HepG2 (cell line): ENCODE measurements around the gene ZNF655. TPM values are rescaled to one million over a fixed set of nuclear protein-coding genes. Genes with fewer than 3 reads are reported as not detected.

Source experiments
- ADNP ChIP-seq: sonication (generic); formaldehyde crosslinking; IDR thresholded peaks from 2 replicates; pipeline ENCODE4 v1.4.0; 2020; ENCODE audit warnings: missing genetic modification reagents
- DNMT3B ChIP-seq: conservative IDR thresholded peaks from 2 replicates; pipeline ENCODE4 v1.6.1; 2016; ENCODE audit warnings: missing biosample characterization, control low read depth
- HMG20A ChIP-seq: IDR thresholded peaks from 2 replicates; pipeline ENCODE4 v1.6.1; 2016; ENCODE audit warnings: borderline replicate concordance
- HOXA9 ChIP-seq: sonication (generic); formaldehyde crosslinking; IDR thresholded peaks from 2 replicates; pipeline ENCODE4 v1.8.1; 2022; ENCODE audit warnings: missing genetic modification reagents, mild to moderate bottlenecking, moderate library complexity, borderline replicate concordance
- HOXD1 ChIP-seq: sonication (generic); formaldehyde crosslinking; IDR thresholded peaks from 2 replicates; pipeline ENCODE4 v1.5.0; 2020; ENCODE audit warnings: missing genetic modification reagents
- NBN ChIP-seq: fragments of 450-650 bp; conservative IDR thresholded peaks from 2 replicates; pipeline ENCODE4 v1.6.1; 2017
- ZNF407 ChIP-seq: sonication (generic); formaldehyde crosslinking; IDR thresholded peaks from one replicate; pipeline ENCODE4 v1.5.1; 2020; ENCODE audit warnings: mild to moderate bottlenecking, missing genetic modification reagents; ENCODE audit errors: not compliant biosample characterization
- ZNF724P ChIP-seq: sonication (generic); formaldehyde crosslinking; IDR thresholded peaks from 2 replicates; pipeline ENCODE4 v1.8.0; 2022; ENCODE audit warnings: missing genetic modification reagents, borderline replicate concordance
- polyA plus RNA-seq, 8 experiments: library from polyadenylated mRNA; depleted of rRNA in 3 of 8; stranded (reverse) in 7 of 8; unstranded in 1 of 8; fragments of >200 nt; fragmentation: Illumina TruSeq in 4 of 8; extraction: Trizol in 4 of 8; gene quantifications; 2 replicates each; pipeline versions ENCODE4 v1.2.1 to v1.2.3, GENCODE V29; 2011 to 2016; ENCODE audit warnings: low read depth in 4 of 8, missing spikeins in 1 of 8, mixed read lengths in 1 of 8; ENCODE audit not compliant: insufficient read depth in 1 of 8
- total RNA-seq, 5 experiments: library from RNA; depleted of rRNA; stranded (reverse); fragments of >200 nt; fragmentation: Illumina TruSeq; extraction: Trizol; gene quantifications; 2 replicates each; pipeline ENCODE4 v1.2.3, GENCODE V29; 2016; ENCODE audit warnings: low read depth in 1 of 5
- TF ChIP-seq, protein P1 (sequence below): sonication (generic); formaldehyde crosslinking; IDR thresholded peaks from 2 replicates; pipeline ENCODE4 v1.4.0; 2020; ENCODE audit warnings: missing genetic modification reagents
- TF ChIP-seq, protein P2 (sequence below): sonication (generic); formaldehyde crosslinking; IDR thresholded peaks from 2 replicates; pipeline ENCODE4 v1.4.0; 2020; ENCODE audit warnings: missing genetic modification reagents, mild to moderate bottlenecking, borderline replicate concordance

The ZNF655 gene
- total and polyA plus RNA-seq, 2 of the 13 experiments (the other 11 are each of a cell fraction or from before 2014, with no cell fraction given): 53.4 to 75.6 TPM

DNA sequence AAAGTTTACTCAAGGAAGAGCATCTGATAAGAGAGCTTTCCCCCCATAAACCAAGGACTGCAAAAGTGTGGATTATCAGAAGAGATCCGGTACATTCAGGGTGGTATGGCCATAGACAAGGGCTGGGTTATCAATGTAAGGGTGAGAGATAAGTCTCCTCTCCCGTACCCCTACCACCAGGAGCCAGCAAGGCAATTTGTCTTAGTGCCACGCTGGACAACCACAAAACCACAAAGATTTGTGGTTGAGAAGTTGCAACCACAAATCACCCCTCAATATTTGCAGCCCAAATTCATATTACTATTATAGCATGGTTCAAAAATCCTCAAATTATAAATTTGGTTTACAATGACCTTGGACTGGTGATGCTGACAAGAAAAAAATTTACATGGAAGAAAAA, 56.1 kb downstream of the ZNF655 start (continued):
- TF ChIP-seq ZNF407 (CRISPR knock-in tag) (no peak), ADNP (CRISPR knock-in tag) (no peak), HOXA9 (no peak), HMG20A (CRISPR knock-in tag) (no peak), ZNF724P (CRISPR knock-in tag) (no peak), NBN (no peak), DNMT3B (CRISPR knock-in tag) (no peak), HOXD1 (CRISPR knock-in tag) (no peak)
- TF ChIP-seq, protein P1, sequence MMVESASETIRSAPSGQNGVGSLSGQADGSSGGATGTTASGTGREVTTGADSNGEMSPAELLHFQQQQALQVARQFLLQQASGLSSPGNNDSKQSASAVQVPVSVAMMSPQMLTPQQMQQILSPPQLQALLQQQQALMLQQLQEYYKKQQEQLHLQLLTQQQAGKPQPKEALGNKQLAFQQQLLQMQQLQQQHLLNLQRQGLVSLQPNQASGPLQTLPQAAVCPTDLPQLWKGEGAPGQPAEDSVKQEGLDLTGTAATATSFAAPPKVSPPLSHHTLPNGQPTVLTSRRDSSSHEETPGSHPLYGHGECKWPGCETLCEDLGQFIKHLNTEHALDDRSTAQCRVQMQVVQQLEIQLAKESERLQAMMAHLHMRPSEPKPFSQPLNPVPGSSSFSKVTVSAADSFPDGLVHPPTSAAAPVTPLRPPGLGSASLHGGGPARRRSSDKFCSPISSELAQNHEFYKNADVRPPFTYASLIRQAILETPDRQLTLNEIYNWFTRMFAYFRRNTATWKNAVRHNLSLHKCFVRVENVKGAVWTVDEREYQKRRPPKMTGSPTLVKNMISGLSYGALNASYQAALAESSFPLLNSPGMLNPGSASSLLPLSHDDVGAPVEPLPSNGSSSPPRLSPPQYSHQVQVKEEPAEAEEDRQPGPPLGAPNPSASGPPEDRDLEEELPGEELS (CRISPR knock-in tag): no peak
- TF ChIP-seq, protein P2, sequence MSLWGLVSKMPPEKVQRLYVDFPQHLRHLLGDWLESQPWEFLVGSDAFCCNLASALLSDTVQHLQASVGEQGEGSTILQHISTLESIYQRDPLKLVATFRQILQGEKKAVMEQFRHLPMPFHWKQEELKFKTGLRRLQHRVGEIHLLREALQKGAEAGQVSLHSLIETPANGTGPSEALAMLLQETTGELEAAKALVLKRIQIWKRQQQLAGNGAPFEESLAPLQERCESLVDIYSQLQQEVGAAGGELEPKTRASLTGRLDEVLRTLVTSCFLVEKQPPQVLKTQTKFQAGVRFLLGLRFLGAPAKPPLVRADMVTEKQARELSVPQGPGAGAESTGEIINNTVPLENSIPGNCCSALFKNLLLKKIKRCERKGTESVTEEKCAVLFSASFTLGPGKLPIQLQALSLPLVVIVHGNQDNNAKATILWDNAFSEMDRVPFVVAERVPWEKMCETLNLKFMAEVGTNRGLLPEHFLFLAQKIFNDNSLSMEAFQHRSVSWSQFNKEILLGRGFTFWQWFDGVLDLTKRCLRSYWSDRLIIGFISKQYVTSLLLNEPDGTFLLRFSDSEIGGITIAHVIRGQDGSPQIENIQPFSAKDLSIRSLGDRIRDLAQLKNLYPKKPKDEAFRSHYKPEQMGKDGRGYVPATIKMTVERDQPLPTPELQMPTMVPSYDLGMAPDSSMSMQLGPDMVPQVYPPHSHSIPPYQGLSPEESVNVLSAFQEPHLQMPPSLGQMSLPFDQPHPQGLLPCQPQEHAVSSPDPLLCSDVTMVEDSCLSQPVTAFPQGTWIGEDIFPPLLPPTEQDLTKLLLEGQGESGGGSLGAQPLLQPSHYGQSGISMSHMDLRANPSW (CRISPR knock-in tag): no peak
